Thyroid gland (tissue), 4 donors: Measurements from ENCODE around the gene NOP14. TPM values are rescaled to one million over a fixed set of nuclear protein-coding genes. Genes with fewer than 3 reads are reported as not detected.

ENCODE experiments used
- DNase-seq, 2 donors: peaks; one replicate each; pipeline ENCODE4 v3.0.0-alpha.2; 2019
- H3K27ac ChIP-seq, 3 donors: fragments of 200-600 bp; sonication (generic); 1 replicate in 2 of 3; 2 replicates in 1 of 3; pipeline ENCODE4 v1.5.1; 2016 to 2019; ENCODE audit warnings: mild to moderate bottlenecking in 1 of 3, moderate library complexity in 1 of 3
- H3K27me3 ChIP-seq: fragments of 200-600 bp; sonication (generic); one replicate; pipeline ENCODE4 v1.5.1; 2019
- H3K36me3 ChIP-seq, 2 donors: fragments of 200-600 bp; sonication (generic); one replicate each; pipeline ENCODE4 v1.5.1; 2016 to 2019
- H3K4me1 ChIP-seq, 2 donors: fragments of 200-600 bp; sonication (generic); one replicate each; pipeline ENCODE4 v1.5.1; 2017 to 2019
- H3K4me3 ChIP-seq, 3 donors: fragments of 200-600 bp; sonication (generic); replicated peaks in 1 of 3; 1 replicate in 2 of 3; 2 replicates in 1 of 3; pipeline ENCODE4 v1.5.1; 2016; ENCODE audit warnings: mild to moderate bottlenecking in 1 of 3
- H3K9me3 ChIP-seq: fragments of 200-600 bp; sonication (generic); one replicate; pipeline ENCODE4 v1.5.1; 2017
- CTCF ChIP-seq, 6 experiments: fragments of 200-600 bp in 3 of 6; fragments of 450-650 bp in 3 of 6; sonication (generic) in 3 of 6; IDR thresholded peaks; one replicate each; pipeline ENCODE4 v1.5.1; 2016 to 2019; ENCODE audit warnings: antibody characterized with exemption in 6 of 6, mild to moderate bottlenecking in 2 of 6, inconsistent platforms in 1 of 6, moderate library complexity in 1 of 6
- POLR2A ChIP-seq, 2 donors: fragments of 450-650 bp; IDR thresholded peaks; one replicate each; pipeline ENCODE4 v1.6.1; 2017; ENCODE audit warnings: antibody characterized with exemption in 2 of 2, mild to moderate bottlenecking in 2 of 2, moderate library complexity in 1 of 2
- WGBS, 2 donors: methylation state at CpG; one replicate each; pipeline ENCODE4 v1.1.5; 2017; 5-methylcytosine and 5-hydroxymethylcytosine counted together
- intact Hi-C: fragments of 100-400 bp; cut with DNase I; formaldehyde crosslinking; loops from one replicate; pipeline ENCODE4 v1.15.1; 2023
- total RNA-seq, 4 donors: library from RNA; depleted of rRNA; stranded (reverse); fragments of >200 nt; gene quantifications; one replicate each; pipeline ENCODE4 v1.2.3, GENCODE V29; 2016

NOP14 gene
- total RNA-seq, 4 donors from 2014 or later: 18.4 to 24.8 (median 19.3) TPM

- intact Hi-C loops: no loop called here
- Histone ChIP-seq H3K4me1 (no peaks in the 10 kb centered on the region), H3K27me3 (no peaks in the 10 kb centered on the region), H3K36me3 (peaks cover 8 to 22% of the 10 kb centered on the region in 2 donors), H3K4me3 (no peak overlapping the region), H3K27ac (peak overlapping the region in 1 of 3 donors; percentile 8), H3K9me3 (no peaks in the 10 kb centered on the region)
- TF ChIP-seq POLR2A (IDR thresholded peaks at IDR 0.05): no peak
- TF ChIP-seq CTCF (IDR thresholded peaks at IDR 0.05): no peak
- DNase-seq: no peak
- WGBS, 2 donors: 73 to 84% methylated on average over 5 of the region's 5 CpGs
These were observed 71.9 kb downstream of the NOP14 start for GRCh38 chr4:2891294-2891693.

- Histone ChIP-seq H3K36me3 (peaks cover 18 to 24% of the 10 kb centered on the region in 2 donors), H3K4me3 (no peak overlapping the region), H3K27me3 (no peaks in the 10 kb centered on the region), H3K9me3 (no peaks in the 10 kb centered on the region), H3K27ac (no peak overlapping the region), H3K4me1 (no peaks in the 10 kb centered on the region)
- WGBS, 2 donors: 89 to 92% methylated on average over 3 of the region's 3 CpGs
- DNase-seq: no peak
- TF ChIP-seq CTCF (IDR thresholded peaks at IDR 0.05) (no peak), POLR2A (IDR thresholded peaks at IDR 0.05) (no peak)
- intact Hi-C loops: no loop called here
These were observed 74.3 kb downstream of the NOP14 start for GRCh38 chr4:2888886-2889285.

Other genes with a start within 250 kb of the NOP14 start
- 10 to 100 TPM; 44.7 to 65.4 (median 52.2) TPM for gene TNIP2, start 207.1 kb downstream of the NOP14 start, total RNA-seq
- gene SH3BP2, start 170.3 kb downstream of the NOP14 start, total RNA-seq: 10 to 100 TPM; 29.6 to 43.5 (median 36.7) TPM
- 100 to 1,000 TPM; 190 to 222 (median 194) TPM for gene ADD1, start 119.6 kb downstream of the NOP14 start, total RNA-seq
- 10 to 100 TPM in 1 of 4 donors, 1 to 10 TPM in 3; 7.6 to 10.8 (median 9.1) TPM for gene GRK4, start 165 bp upstream of the NOP14 start, total RNA-seq
- gene HTT-AS, start 111.1 kb upstream of the NOP14 start, total RNA-seq: not detected
- 100 to 1,000 TPM in 1 of 4 donors, 10 to 100 TPM in 3; 49.6 to 155 (median 83.1) TPM for gene HTT, start 111.3 kb upstream of the NOP14 start, total RNA-seq